Stimulated activated CD8-positive, alpha-beta memory T cell treated with anti-CD3 and anti-CD28 coated beads, Interleukin-12 subunit alpha, Interleukin-12 subunit beta, amount 100 ng/mL, for 24 hours (primary cell): ENCODE measurements around the gene CTSH.
"Not testable (repeated sequence)": the region's sequence is repeated elsewhere in the genome, so short reads cannot be mapped to it uniquely, and the experiment has no call there.

ENCODE experiments used
- DNase-seq: peaks from one replicate; pipeline ENCODE4 v3.0.0-alpha.2; 2020; ENCODE audit errors: extremely low read depth

The CTSH gene

GRCh38 chr15:78881681-78882080, 63.2 kb downstream of the CTSH start:
- DNase-seq = no peak

- no peak for DNase-seq
Measured at GRCh38 chr15:78880813-78881212, 64.0 kb downstream of the CTSH start.

GRCh38 chr15:78880242-78880533, 64.7 kb downstream of the CTSH start:
- no peak for DNase-seq

GRCh38 chr15:78879517-78880241, 65.2 kb downstream of the CTSH start:
- DNase-seq = no peak

- no peak for DNase-seq
Measured at GRCh38 chr15:78878356-78878755, 66.5 kb downstream of the CTSH start.

- DNase-seq = not testable (repeated sequence)
Measured at GRCh38 chr15:78876954-78877353, 67.9 kb downstream of the CTSH start.

GRCh38 chr15:78875107-78875914, 69.5 kb downstream of the CTSH start:
- no peak for DNase-seq

GRCh38 chr15:78873793-78874765, 70.8 kb downstream of the CTSH start:
- DNase-seq = no peak

GRCh38 chr15:78872972-78873792, 71.7 kb downstream of the CTSH start:
- DNase-seq = peak; percentile 78

- peak; percentile 91 for DNase-seq
Measured at GRCh38 chr15:78872155-78872971, 72.5 kb downstream of the CTSH start, which contains the start of gene MORF4L1. MORF4L1 (plus strand) TSS chr15:78872890; CDS start chr15:78873018, 128 bp downstream.

GRCh38 chr15:78871483-78872127, 73.2 kb downstream of the CTSH start:
- not testable (repeated sequence) for DNase-seq
